GM13977 (cell line): ENCODE measurements around the gene LANCL3.
A peak's percentile ranks its signal among the peaks of the same experiment; 100 is the strongest.

Experiments used
- DNase-seq: peaks from one replicate; pipeline ENCODE4 v3.0.0; 2012; ENCODE audit warnings: low spot score
- CTCF ChIP-seq: IDR thresholded peaks from 2 replicates; pipeline ENCODE4 v1.5.1; 2012; ENCODE audit warnings: mild to moderate bottlenecking, control low read depth; ENCODE audit not compliant: insufficient read depth; ENCODE audit errors: extremely low read depth, missing control alignments
- in situ Hi-C: fragments of 300-500 bp; cut with MboI; formaldehyde crosslinking; loops from one replicate; pipeline ENCODE4 v1.12.0; 2022; ENCODE audit warnings: low sequenced_read_pairs, low pct_unique_long_range_greater_than_20kb, mixed read lengths, inconsistent platforms; ENCODE audit not compliant: unreplicated experiment

The LANCL3 gene

DNA sequence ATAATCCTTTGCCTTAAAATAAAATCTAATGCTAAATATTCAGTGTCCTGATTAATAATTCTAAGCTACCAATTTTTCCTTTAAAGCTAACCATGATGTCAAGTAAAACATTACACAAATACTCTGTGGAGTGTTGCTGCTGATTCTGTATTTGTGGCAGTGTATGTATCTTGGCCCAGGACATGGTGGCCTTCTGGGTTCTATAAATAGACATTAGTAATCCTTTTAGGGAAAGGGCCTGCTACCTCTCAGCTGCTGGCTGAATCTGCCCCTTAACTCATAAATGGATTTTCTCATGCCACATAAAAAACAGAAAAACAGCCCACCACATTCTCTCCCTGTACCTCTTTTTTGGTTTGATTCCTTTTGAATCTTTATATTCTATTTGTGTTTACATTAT lies 113.0 kb downstream of the LANCL3 start:
- DNase-seq = no peak
- in situ Hi-C loops = no loop called here
- no peak for TF ChIP-seq CTCF

- no peak for DNase-seq
- TF ChIP-seq CTCF = no peak
- in situ Hi-C loops = no loop called here
Measured at GRCh38 chrX:37684973-37685372, 113.5 kb downstream of the LANCL3 start.

DNA sequence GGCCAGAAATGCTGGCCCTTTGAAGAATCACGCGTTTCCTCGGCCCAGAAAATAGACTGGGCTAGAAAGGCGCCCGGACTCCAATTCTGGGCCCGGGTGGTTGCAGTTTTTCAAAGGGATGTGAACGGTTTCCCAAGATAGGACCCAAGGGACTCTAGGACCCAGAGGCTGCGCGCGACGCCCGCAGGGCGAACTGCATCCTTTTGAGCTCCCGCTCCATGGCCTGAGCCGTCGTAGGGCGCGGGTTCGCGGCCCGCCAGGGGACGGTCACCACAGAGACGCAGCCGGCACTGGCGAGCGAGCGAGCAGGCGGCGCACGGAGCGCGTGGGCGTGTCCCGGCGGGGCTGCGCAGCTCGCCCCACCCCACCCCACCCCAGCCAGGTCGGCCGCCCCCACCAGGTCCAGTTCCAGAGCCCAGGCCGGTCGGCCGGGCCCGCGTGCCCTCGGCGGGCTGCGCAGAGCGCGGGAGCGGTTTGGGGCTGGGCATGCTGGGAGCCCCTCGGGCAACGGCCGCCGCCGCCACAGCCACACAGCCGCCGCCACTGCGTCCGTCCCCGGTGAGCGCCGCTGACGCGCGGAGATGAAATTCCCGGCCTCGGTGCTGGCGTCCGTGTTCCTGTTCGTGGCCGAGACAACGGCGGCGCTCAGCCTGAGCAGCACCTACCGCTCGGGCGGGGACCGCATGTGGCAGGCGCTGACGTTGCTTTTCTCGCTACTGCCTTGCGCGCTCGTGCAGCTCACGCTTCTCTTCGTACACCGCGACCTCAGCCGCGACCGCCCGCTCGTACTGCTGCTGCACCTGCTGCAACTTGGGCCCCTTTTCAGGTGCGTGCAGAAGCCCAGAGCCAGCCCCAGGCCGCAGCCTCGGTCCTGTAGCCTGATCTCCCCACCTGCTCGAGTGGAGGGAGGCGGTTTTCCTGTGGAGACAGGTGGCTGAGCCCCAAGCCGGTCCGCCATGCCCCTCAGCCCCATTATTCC lies 114.2 kb downstream of the LANCL3 start, which contains the start of gene XK:
Gene XK, plus strand, starts transcription at position 411 of the 979 bp plus-strand sequence. Its CDS starts 171 bp downstream, at position 582.
- peak; percentile 24 for DNase-seq
- in situ Hi-C loops = no loop called here
- TF ChIP-seq CTCF = no peak

- TF ChIP-seq CTCF = no peak
- no peak for DNase-seq
- in situ Hi-C loops = no loop called here
Measured at GRCh38 chrX:37686369-37686995, 115.0 kb downstream of the LANCL3 start.

- no peak for TF ChIP-seq CTCF
- in situ Hi-C loops = no loop called here
- no peak for DNase-seq
Measured at GRCh38 chrX:37686996-37687395, 115.5 kb downstream of the LANCL3 start.

GRCh38 chrX:37690119-37690518 lies 118.7 kb downstream of the LANCL3 start:
- TF ChIP-seq CTCF = no peak
- no peak for DNase-seq
- in situ Hi-C loops = no loop called here
